CD4-positive, alpha-beta T cell treated with Interleukin-6 at 100 ng/mL for 8 hours (primary cell): ENCODE data around the gene MCC.
A peak's percentile ranks its signal among the peaks of the same experiment; 100 is the strongest.

Source experiments
- DNase-seq: peaks from one replicate; pipeline ENCODE4 v3.0.0-alpha.2; 2020; ENCODE audit warnings: mixed read lengths, low spot score

MCC gene

DNA sequence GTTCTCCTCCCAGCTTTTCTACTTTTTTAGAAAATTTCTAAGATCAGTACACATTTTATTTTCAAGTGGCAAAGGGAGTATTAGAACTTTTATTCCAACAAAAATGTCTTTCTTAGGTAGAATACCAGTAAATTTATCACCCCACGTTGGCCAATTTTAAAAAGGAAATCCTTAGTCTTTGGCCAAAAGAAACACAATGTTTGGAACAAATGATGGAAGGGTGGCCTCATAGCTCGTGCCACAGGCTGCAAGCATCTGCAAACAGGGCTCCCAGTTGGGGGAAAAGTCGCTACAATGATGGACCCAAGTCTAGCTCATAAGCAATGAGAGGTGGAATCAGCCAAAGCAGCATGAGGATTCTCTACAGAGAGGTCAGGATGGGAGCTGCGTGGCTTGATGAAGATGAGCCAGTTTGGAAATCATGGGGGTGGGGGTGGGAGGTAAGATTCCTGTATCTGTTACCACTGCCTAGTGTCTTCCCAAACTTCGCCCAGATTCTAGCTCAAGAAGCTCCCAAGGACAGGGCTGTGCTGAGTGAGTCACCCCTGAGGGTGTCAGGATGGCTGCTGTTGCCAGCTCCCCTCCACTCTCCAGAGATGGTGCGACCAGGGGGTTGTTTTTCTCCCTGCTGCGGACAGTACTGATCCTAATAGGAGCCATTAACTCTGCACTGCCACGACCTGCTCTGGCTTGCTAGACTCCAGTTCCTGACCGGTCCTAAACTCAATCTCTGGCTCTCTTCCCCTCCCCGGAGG, 436.0 kb downstream of the MCC start:
- no peak for DNase-seq

GRCh38 chr5:113050721-113051382, 437.4 kb downstream of the MCC start:
- peak; percentile 10 for DNase-seq

GRCh38 chr5:113048931-113049330, 439.3 kb downstream of the MCC start:
- DNase-seq, result no peak

DNA sequence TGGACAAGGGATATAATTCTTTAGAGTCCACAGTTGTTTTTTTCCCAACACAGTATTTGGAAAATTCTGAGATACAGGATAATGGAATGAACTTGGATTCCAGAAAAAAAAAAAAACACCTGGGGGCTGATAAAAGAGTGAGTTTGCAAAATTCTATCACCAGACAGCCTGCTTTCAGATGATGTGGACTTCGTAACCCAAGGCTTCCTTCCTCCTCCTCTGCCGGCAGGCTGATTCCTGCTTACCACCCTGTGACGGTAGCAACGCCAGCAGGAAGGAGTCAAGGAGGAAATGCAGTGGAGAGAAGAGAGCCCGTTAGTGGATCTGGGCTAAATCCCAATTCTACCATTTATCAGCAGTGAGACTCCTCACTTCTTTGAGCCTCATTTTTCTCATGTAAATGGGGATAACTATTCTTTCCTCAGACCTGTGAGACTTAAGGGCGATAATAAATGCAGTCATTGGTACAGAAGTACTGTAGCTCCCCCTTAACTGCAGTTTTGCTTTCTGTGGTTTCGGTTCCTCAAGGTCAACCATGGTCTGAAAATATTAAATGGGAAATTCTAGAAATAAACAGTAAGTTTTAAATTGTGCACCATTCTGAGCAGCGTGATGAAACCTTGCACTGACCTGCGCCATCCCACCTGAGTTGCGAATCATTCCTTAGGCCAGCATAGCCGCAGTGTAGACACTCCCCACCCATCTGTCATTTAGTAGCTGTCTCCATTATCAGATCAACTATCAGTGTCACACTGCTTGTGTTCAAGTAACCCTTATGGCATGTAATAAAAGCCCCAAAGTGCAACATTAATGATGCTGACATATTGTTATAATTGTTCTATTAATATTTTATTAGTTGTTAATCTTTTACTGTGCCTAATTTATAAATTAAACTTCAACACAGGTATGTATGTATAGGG, 440.3 kb downstream of the MCC start:
- no peak for DNase-seq

- DNase-seq, result no peak
These were observed 441.0 kb downstream of the MCC start for GRCh38 chr5:113047234-113047633.

GRCh38 chr5:113044776-113045465, 443.3 kb downstream of the MCC start:
- DNase-seq, result no peak

DNA sequence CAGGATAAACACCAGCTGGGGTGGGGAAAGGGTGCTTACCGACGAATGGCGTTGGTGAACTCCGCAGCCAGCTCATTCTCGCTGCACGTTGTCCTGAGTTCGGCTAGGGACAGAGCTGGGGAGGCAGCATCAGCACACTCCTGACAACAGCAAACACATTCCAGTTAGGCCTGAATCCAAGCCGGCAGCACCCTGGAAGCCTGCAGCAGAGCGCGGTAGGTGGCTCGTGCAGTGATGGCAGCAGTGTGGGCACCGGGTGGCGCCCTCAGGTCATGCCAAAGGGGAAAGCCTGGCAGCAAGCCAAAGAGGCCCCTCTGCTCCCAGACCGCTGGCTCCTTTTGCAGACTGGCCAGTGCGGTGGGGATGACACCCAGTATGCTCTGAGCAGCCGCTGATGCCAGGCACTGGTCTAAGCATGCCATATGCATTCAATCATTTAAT, 444.7 kb downstream of the MCC start:
- no peak for DNase-seq

GRCh38 chr5:113042491-113043243, 445.6 kb downstream of the MCC start:
- DNase-seq, result no peak

DNA sequence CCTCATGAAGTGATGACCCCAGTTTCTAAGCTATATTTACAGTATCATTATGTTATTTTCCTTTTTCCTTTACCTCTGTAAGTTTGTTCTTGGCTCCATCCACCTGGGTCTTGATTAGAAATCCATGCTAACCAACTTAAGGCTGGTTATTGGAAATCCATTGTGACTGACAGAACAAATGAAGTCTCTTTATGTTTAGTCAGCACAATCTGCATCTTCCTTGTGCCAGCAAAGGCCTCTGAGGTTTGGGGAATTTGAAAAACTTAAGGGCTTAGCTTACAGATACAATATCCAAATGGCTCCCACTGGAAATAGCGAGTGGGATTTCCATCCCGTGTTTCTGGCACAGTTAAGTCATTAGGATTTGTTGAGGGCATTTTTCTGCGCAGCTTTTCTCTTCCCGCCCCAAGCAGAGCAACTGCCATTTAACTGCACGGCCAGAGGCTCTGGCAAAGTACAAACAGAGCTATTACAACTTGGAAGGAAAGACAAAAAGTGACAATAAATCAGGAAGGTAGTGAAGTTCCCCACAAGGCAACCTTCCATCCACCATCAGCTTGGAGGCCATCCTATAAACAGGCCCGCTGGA, 447.5 kb downstream of the MCC start:
- no peak for DNase-seq

DNA sequence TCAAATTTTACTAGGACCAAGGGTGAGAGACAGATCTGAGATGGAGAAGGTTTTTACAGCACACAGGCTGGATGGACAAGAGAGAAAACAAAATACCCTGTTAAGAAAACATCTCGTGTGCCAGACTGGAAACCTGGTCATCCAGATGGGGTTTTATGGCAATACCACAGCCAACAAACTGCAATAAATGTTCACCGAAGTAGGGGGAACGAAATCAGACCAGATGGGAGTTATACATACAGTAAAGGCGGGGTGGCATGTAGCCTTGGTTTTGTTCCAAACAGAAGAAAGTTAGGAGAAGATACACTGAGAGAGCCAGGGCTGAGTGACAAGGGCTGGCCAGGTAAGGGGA, 448.3 kb downstream of the MCC start:
- DNase-seq, result no peak

- DNase-seq, result no peak
These were observed 448.9 kb downstream of the MCC start for GRCh38 chr5:113039229-113039933.

- no peak for DNase-seq
These were observed 449.5 kb downstream of the MCC start for GRCh38 chr5:113038714-113039113.

- DNase-seq, result no peak
These were observed 450.1 kb downstream of the MCC start for GRCh38 chr5:113038136-113038535.

GRCh38 chr5:113036826-113037225, 451.4 kb downstream of the MCC start:
- no peak for DNase-seq

- DNase-seq, result no peak
These were observed 451.9 kb downstream of the MCC start for GRCh38 chr5:113036321-113036720.

- DNase-seq, result no peak
These were observed 453.2 kb downstream of the MCC start for GRCh38 chr5:113035096-113035495.

GRCh38 chr5:113034182-113034773, 454.0 kb downstream of the MCC start:
- no peak for DNase-seq

DNA sequence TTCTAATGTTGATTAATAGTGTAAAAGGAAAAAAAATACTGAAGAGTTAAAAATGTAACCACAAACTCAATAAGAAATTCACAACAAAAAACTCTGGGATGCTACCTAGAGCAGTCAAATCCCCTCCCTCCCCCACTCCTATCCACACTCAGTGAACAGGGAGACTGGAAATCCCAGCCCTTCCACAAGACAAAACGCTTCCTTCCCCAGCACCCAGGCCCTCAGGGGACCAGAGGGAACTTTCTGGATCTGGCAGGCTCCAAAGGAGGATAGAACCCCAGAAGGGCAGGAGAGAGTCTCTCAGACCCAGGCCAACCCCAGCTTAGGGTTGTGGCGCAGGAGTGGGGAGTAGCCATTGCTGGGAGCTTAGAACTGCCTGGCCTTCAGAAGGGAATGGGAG, 456.7 kb downstream of the MCC start:
- no peak for DNase-seq

DNA sequence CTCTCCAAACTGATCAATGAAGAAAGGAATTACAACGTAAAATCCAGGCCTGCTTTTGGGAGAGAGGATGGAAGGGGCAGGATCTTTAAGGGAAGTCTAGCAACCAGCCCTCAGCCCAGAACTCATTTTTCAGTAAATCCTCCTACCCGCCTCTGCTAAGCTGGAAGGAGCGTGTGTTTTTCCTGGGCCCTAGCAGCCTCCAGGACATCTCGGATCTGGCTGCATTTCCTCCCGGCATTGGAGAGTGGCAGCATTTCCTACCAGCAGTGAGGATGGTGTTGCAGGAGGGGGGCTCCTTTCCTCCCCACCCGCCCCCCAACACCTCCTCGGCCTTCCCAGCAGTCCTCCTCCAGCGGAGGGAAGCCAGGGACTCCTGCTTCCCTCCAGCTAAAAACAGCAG, 457.1 kb downstream of the MCC start:
- no peak for DNase-seq

DNA sequence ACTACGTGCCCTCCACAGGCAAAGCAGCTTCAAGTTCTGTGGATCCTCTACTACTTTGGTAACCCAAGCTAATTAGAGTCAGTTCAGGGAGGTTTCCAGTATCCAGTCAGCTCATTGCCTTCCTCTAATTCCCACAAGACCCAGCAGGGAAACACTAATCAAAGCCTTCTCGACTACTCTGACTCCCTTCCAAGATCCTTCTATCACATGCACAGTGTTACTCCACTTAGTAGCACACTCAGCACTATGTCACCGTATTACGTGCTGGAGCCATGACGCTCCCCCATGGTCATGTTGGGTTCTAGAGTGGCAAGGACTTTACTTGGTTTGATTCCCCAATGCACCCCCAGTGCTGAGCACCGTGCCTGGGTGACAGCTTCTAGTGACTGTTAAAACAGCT, 458.6 kb downstream of the MCC start:
- DNase-seq, result no peak
